ENCODE data around the gene DUSP3.

Gene DUSP3

DNA sequence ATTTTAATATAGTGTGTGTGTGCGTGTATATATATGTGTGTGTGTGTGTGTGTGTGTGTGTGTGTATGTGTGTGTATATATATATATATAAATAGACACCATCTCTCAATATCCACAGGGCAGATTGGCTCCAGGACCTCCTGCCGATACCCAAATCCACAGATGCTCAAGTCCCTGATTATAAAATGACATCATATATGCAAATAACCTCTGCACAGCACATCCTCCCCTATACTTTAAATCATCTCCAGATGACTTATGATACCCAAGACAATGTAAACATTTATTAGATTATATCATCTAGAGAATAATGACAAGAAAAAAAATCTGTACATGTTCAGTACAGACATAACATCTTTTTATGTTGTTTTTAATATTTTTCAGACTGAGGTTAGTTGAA, 7.8 kb downstream of the DUSP3 start:
- FAIRE-seq: no peak
- no peak for DNase-seq (ENCODE audit: insufficient read length, low spot score)

DNA sequence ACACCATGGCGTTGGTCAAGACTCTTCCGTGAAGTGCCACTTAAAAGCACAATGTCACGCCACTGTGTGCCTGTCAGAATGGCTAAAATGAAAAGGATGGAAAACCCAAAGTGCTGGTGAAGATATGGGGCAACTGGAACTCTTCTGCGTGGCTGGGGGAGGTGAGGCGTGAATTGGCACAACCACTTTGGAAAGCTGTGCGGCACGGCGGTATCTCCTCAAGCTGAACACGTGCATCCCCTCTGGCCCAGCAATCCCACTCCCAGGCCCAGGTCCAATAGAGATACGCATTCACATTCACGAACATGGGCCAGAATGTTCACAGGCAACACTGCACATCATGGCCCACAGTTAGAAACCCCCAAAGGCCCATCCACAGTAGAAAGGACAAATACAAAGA, 8.9 kb downstream of the DUSP3 start:
- no peak for DNase-seq (ENCODE audit: insufficient read length, low spot score)
- FAIRE-seq: no peak

DNA sequence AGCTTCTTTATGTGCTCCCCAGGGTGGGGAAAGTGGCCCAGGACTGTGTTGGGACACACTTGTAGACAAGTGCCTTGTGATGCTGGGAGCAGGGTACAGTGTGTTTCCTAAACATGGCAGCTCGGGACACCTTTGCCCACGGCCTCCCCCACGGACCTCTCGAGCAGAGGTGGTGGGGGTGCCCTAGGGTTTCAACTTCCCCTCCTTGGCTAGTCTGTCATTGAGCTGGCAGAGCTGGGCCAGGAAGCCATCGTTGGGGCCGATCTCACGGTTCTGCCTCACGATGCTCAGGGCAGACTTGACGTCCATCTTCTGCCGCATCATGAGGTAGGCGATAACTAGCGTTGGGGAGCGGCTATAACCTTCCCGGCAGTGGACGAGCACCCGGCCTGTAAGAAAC, 9.4 kb downstream of the DUSP3 start:
- FAIRE-seq: no peak
- DNase-seq (ENCODE audit: insufficient read length, low spot score): no peak

GRCh38 chr17:43768943-43769342, 9.8 kb downstream of the DUSP3 start:
- FAIRE-seq: no peak

DNA sequence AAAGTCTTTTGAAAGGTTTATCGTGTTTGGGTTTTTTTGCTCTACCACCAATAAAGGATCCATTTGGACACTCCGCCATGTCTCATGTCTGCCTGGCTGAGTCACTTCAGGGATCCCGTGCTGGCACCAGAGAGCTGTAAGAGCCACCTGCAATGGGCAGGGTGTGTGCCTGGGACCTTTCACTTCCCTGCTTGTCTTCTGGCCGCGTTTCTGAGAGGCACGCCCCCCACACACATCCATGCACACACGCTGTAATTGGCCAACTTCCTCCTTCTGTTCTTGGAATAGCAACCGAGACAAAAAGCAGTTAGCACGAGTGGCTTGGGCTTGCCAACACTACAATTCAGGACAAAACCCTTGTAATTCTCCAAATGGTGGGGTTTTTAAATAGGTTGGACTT, 10.4 kb downstream of the DUSP3 start:
- DNase-seq (ENCODE audit: insufficient read length, low spot score): no peak
- peak; percentile 59 for FAIRE-seq

More at GRCh38 chr17:43768943-43769342, 9.8 kb downstream of the DUSP3 start:
- no peak for DNase-seq (ENCODE audit: insufficient read length, low spot score)

GRCh38 chr17:43767713-43768059, 11.1 kb downstream of the DUSP3 start:
- FAIRE-seq: no peak
- no peak for DNase-seq (ENCODE audit: insufficient read length, low spot score)

DNA sequence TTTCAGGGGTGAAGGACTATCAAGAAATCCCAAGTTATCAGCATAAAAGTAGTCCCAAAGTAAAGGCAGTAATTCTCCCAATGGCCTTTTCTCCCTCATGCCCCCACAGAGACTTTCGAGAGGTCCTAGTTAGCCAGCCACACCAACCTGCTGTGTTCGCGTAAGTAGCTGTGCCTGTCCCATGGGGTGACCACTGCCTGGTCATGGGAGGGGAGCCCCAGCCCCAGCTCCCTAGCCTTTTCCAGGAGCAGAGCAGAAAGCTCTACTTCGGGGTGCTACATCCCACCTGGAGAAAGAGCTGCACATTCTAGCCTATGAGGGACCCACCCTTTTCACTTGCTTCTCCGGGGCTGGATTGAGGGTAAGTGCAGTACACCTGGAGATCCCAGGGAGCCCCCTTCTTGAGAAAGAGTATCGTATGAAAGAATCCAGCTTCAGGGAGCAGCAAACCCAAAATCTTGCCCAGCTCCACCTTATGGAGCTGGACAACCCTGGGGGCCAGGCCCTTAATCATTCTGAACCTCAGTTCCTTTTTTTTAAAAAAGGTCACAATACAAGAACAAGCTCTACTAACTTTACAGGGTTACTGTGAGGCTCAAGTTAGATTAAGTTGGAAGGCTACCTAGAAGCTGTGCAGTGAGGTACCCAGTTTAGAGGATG, 11.6 kb downstream of the DUSP3 start:
- FAIRE-seq (no peak), DNase-seq (ENCODE audit: insufficient read length, low spot score) (no peak)

GRCh38 chr17:43766413-43767052, 12.2 kb downstream of the DUSP3 start:
- FAIRE-seq: peak; percentile 70
- no peak for DNase-seq (ENCODE audit: insufficient read length, low spot score)

- peak; percentile 95 for DNase-seq (ENCODE audit: insufficient read length, low spot score)
- FAIRE-seq: peak; percentile 96
Measured at GRCh38 chr17:43760254-43760852, 18.4 kb downstream of the DUSP3 start.

GRCh38 chr17:43759836-43760235, 18.9 kb downstream of the DUSP3 start:
- FAIRE-seq (no peak), DNase-seq (ENCODE audit: insufficient read length, low spot score) (no peak)

DNA sequence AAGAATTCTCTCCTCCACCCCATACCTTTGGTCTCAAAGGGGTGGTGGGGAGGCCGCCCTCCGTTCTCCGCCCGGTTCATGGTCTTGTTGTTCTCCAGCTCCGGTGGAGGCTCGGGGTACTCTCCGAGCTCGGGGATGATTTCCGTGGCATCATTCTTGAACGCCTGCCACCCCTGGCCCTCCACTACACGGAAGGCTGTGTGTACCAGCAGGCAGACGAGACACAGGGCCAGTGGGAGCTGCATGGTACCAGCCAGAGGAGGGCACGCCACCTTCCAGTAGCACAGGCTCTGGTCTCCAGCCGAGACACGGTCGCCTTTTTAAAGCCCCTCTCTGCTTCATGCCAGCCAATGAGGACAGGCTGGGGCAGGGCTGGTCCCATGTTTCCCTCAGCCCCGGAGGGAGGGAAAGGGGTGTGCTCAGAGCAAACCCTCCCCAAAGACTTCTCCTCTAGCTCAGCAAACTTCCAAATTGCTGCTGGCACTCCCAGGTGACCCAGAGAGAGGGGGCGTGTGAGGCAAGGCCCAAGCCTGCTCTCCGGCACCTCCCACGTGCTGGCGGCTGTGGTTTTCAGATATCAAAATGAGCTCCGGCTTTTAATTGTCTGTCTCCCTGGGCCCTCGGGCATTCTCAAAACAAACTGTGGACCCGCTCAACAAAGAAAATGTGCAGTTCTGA, 20.1 kb downstream of the DUSP3 start, which contains the start of gene SOST:
Gene SOST, minus strand, starts transcription at position 295 of the 678 bp plus-strand sequence. Its CDS starts 50 bp downstream, at position 245.
- DNase-seq (ENCODE audit: insufficient read length, low spot score) (no peak), FAIRE-seq (no peak)

- FAIRE-seq (no peak), DNase-seq (ENCODE audit: insufficient read length, low spot score) (no peak)
Measured at GRCh38 chr17:43758086-43758485, 20.7 kb downstream of the DUSP3 start.

DNA sequence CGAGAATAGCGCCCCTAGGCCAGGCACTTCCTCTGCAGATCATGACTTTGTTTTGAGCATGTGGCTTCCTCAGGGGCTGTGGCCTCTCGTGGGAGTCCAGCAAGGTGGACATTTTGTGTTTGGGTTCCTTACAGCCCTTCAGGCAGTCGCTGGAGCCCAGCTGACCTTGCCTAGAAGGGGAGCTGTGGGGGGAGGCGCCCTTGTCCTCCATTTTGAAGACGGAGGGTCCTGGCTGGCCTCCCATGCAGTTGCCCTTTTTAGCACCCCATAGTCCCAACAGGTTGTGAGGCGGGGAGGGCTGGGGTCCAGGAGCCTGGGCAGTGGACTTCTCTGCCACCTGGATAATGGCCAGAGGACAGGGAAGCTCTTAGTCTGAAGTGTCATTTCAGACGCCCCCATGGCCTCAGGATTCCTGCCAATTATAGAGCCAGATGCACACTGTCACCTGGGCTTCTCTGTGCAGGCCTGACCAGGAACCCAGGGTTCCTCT, 21.6 kb downstream of the DUSP3 start:
- no peak for DNase-seq (ENCODE audit: insufficient read length, low spot score)
- FAIRE-seq: no peak

DNA sequence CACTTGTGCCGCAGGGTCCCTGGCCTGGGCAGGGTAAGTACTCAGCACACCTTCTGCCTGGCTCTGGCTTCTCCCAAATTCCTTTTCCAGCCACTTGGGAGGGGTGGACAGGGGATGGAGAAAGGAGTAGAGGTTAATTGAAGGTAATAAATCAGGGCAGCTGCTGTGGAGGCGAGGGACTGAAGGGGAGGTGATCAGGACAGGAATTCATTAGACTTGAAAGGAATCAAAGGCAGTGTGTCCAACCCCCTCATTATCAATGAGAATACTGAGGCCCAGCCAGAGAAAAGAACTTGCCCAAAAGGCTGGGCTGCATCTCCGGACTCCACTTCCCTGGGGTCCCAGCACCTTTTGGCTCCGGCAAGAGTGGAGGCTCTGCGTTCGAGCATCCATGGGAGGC, 22.6 kb downstream of the DUSP3 start:
- FAIRE-seq: no peak
- no peak for DNase-seq (ENCODE audit: insufficient read length, low spot score)

GRCh38 chr17:43755389-43755875, 23.3 kb downstream of the DUSP3 start:
- no peak for DNase-seq (ENCODE audit: insufficient read length, low spot score)
- FAIRE-seq: no peak

GRCh38 chr17:43754947-43755346, 23.8 kb downstream of the DUSP3 start:
- no peak for DNase-seq (ENCODE audit: insufficient read length, low spot score)
- FAIRE-seq: no peak

DNA sequence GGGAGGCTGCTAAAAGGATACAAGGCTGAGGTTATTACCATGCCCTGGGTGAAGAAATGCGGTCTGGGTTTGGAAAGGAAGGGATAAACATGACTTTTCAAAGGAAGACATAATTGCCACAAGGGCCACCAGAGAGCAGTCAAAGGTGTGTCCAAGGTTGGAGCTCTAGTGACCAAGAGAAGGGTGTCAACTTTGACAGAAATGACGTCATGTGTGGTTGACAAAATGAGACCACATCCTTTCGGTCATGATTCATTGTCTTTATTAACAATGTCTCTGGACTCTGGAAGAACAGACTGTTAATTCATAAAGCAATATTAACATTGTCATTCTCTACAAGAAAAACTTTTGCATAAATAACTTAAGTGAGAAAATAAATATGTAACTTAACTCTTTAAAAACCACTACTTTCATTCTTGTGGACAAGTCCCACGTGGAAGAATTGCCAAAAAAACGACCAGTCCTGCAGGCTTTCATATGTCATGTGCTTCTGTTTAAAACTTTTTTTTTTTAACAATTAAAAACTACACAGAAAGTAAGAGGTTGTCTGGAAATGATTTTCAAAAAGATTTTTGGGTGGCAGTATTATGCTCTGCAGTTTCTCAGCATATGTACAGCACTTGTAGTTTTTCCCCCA, 25.2 kb downstream of the DUSP3 start:
- FAIRE-seq (peak; percentile 11), DNase-seq (ENCODE audit: insufficient read length, low spot score) (no peak)

GRCh38 chr17:43750153-43750552, 28.6 kb downstream of the DUSP3 start:
- no peak for DNase-seq (ENCODE audit: insufficient read length, low spot score)
- FAIRE-seq: no peak

GRCh38 chr17:43745541-43745940, 33.2 kb downstream of the DUSP3 start:
- FAIRE-seq (no peak), DNase-seq (ENCODE audit: insufficient read length, low spot score) (no peak)

DNA sequence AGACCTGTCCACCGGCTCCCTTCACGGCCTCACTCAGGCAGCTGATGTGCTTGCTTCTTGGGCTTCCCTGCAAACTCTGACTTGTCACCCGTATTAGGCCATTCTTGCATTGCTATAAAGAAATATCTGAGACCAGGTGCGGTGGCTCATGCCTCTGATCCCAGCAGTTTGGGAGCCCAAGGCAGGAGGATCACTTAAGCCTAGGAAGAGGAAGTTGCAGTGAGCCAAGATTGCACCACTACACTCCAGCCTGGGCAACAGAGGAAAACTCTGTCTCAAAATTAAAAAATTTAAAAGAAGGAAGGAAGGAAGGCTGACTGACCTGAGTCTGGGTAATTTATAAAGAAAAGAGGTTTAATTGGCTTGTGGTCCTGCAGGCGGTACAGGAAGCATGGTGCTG, 37.1 kb downstream of the DUSP3 start:
- DNase-seq (ENCODE audit: insufficient read length, low spot score) (no peak), FAIRE-seq (no peak)

GRCh38 chr17:43740541-43740940, 38.2 kb downstream of the DUSP3 start:
- no peak for FAIRE-seq
- DNase-seq (ENCODE audit: insufficient read length, low spot score): no peak
